ENCODE measurements around the gene ARIH1. TPM values are rescaled to one million over a fixed set of nuclear protein-coding genes. Genes with fewer than 3 reads are reported as not detected.

ARIH1 gene
- polyA plus RNA-seq, 3 donors, result 13.5 to 47.2 (median 14.4) TPM

DNA sequence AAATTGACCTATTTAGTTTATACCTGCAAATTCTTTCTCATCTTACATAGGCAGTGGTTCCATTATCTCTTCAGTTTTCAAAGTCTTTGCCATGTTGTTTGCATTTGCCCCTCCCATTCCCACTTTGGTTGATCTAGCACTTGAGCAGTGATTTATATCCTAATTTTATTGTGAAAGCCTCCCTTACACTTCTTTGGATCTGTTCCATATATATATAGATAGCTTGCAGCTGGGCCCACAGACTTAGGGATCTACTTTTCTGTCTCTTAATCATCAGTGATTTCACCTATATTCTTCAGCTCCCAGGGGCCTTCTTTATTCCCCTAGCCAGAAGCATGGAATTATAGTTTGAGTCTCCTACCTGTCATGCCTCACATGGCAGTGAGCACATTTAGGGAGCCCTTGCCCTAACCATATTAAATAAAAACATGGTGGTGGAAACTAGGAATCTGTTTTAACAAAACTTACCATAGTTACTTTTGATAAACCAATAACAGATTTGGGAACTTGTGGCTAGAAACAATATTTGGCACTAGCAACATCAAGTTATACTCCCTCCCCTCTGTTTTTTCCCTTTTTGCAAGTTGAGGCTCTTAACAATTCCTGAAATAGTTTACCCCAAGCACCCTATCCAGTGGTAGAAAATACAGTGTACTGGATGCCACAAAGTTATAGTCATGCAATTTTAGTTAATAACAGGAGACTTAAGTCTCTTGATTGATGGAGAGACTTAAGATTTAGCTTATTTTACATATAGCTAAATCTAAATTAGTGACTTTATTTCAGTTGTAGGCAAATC lies 41.7 kb downstream of the ARIH1 start:
- Histone ChIP-seq H3K4me3 (replicated peaks in 1 of 3; ENCODE audit: low read depth in 2 of 3, low read length in 3 of 3) (no peak overlapping the region), H3K4me2 (replicated peaks; ENCODE audit: extremely low read depth, low read length, poor library complexity, severe bottlenecking) (no peak overlapping the region), H3K27ac (ENCODE audit: low read depth in 1 of 2, low read length in 2 of 2) (no peak overlapping the region), H3K36me3 (replicated peaks in 1 of 2; ENCODE audit: control insufficient read depth in 1 of 2, insufficient read depth in 2 of 2, low read length in 2 of 2) (peaks cover 3 to 19% of the 10 kb centered on the region in 2 donors), H3K27me3 (ENCODE audit: control insufficient read depth in 2 of 2, insufficient read depth in 2 of 2, low read length in 2 of 2) (no peaks in the 10 kb centered on the region), H3K9me3 (replicated peaks in 1 of 2; ENCODE audit: control insufficient read depth in 1 of 2, insufficient read depth in 1 of 2, low read length in 2 of 2) (no peaks in the 10 kb centered on the region), H4K20me1 (ENCODE audit: insufficient read depth, low read length) (peaks cover 97% of the 10 kb centered on the region), H2AFZ (ENCODE audit: insufficient read depth, low read depth, low read length, poor library complexity, severe bottlenecking) (no peak overlapping the region), H3K9ac (ENCODE audit: insufficient read depth, low read length, poor library complexity, severe bottlenecking) (no peak overlapping the region), H3K79me2 (ENCODE audit: insufficient read depth, low read length) (peaks cover 88% of the 10 kb centered on the region), H3K4me1 (ENCODE audit: control insufficient read depth in 1 of 2, insufficient read depth in 2 of 2, low read length in 2 of 2) (no peaks in the 10 kb centered on the region)
- Mint-ChIP-seq H3K4me1 (peaks cover 8% of the 10 kb centered on the region), H3K4me3 (no peak overlapping the region), H3K27ac (peak overlapping the region in 1 of 7 donors; percentile 1), H3K27me3 (ENCODE audit: low read depth in 3 of 3) (no peaks in the 10 kb centered on the region), H3K9me3 (peaks cover 0 to 7% (median 3%) of the 10 kb centered on the region in 7 donors), H3K36me3 (peaks cover 18 to 34% of the 10 kb centered on the region in 2 donors)
- TF ChIP-seq, protein P1, sequence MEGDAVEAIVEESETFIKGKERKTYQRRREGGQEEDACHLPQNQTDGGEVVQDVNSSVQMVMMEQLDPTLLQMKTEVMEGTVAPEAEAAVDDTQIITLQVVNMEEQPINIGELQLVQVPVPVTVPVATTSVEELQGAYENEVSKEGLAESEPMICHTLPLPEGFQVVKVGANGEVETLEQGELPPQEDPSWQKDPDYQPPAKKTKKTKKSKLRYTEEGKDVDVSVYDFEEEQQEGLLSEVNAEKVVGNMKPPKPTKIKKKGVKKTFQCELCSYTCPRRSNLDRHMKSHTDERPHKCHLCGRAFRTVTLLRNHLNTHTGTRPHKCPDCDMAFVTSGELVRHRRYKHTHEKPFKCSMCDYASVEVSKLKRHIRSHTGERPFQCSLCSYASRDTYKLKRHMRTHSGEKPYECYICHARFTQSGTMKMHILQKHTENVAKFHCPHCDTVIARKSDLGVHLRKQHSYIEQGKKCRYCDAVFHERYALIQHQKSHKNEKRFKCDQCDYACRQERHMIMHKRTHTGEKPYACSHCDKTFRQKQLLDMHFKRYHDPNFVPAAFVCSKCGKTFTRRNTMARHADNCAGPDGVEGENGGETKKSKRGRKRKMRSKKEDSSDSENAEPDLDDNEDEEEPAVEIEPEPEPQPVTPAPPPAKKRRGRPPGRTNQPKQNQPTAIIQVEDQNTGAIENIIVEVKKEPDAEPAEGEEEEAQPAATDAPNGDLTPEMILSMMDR (IDR thresholded peaks at IDR 0.05), result no peak
- intact Hi-C loops (cut with micrococcal nuclease), result no loop called here
- DNase-seq, result no peak

- H3K4me2 ChIP-seq (replicated peaks; ENCODE audit: extremely low read depth, low read length, poor library complexity, severe bottlenecking), result no peak overlapping the region
- intact Hi-C loops (cut with micrococcal nuclease), result no loop called here
- Mint-ChIP-seq H3K36me3 (peaks cover 21 to 43% of the 10 kb centered on the region in 2 donors), H3K4me1 (peaks cover 7% of the 10 kb centered on the region), H3K9me3 (peaks cover 0 to 7% (median 3%) of the 10 kb centered on the region in 7 donors), H3K27ac (no peak overlapping the region), H3K4me3 (no peak overlapping the region), H3K27me3 (ENCODE audit: low read depth in 3 of 3) (no peaks in the 10 kb centered on the region)
- no peaks in the 10 kb centered on the region for H3K9me3 ChIP-seq (replicated peaks in 1 of 2; ENCODE audit: control insufficient read depth in 1 of 2, insufficient read depth in 1 of 2, low read length in 2 of 2)
- peaks cover 86% of the 10 kb centered on the region for H3K79me2 ChIP-seq (ENCODE audit: insufficient read depth, low read length)
- no peak overlapping the region for H3K9ac ChIP-seq (ENCODE audit: insufficient read depth, low read length, poor library complexity, severe bottlenecking)
- no peaks in the 10 kb centered on the region for H3K27me3 ChIP-seq (ENCODE audit: control insufficient read depth in 2 of 2, insufficient read depth in 2 of 2, low read length in 2 of 2)
- H4K20me1 ChIP-seq (ENCODE audit: insufficient read depth, low read length), result peaks cover 97% of the 10 kb centered on the region
- H2AFZ ChIP-seq (ENCODE audit: insufficient read depth, low read depth, low read length, poor library complexity, severe bottlenecking), result no peak overlapping the region
- H3K4me1 ChIP-seq (ENCODE audit: control insufficient read depth in 1 of 2, insufficient read depth in 2 of 2, low read length in 2 of 2), result no peaks in the 10 kb centered on the region
- peaks cover 5 to 29% of the 10 kb centered on the region in 2 donors for H3K36me3 ChIP-seq (replicated peaks in 1 of 2; ENCODE audit: control insufficient read depth in 1 of 2, insufficient read depth in 2 of 2, low read length in 2 of 2)
- no peak overlapping the region for H3K27ac ChIP-seq (ENCODE audit: low read depth in 1 of 2, low read length in 2 of 2)
- DNase-seq, result no peak
- H3K4me3 ChIP-seq (replicated peaks in 1 of 3; ENCODE audit: low read depth in 2 of 3, low read length in 3 of 3), result no peak overlapping the region
- WGBS (ENCODE audit: insufficient coverage), result 40% methylated on average over 1 of the region's 2 CpGs
- TF ChIP-seq, protein P1 (IDR thresholded peaks at IDR 0.05), result no peak
These were observed 42.6 kb downstream of the ARIH1 start for GRCh38 chr15:72516777-72517176.

All from CD14-positive monocyte (primary cell).